Esophagus squamous epithelium (tissue), 4 donors: ENCODE results near the gene MEIS2.

ENCODE experiments used
- POLR2A ChIP-seq, 4 donors: fragments of 450-650 bp; IDR thresholded peaks; one replicate each; pipeline ENCODE4 v1.6.1; 2017; ENCODE audit warnings: antibody characterized with exemption in 4 of 4, mild to moderate bottlenecking in 4 of 4, moderate library complexity in 3 of 4
- TF ChIP-seq, protein P1 (sequence below), 6 experiments: fragments of 450-650 bp in 4 of 6; fragments of 200-600 bp in 2 of 6; sonication (generic) in 2 of 6; IDR thresholded peaks; one replicate each; pipeline ENCODE4 v1.5.1; 2016 to 2019; ENCODE audit warnings: antibody characterized with exemption in 6 of 6, mild to moderate bottlenecking in 4 of 6, moderate library complexity in 4 of 6

DNA sequence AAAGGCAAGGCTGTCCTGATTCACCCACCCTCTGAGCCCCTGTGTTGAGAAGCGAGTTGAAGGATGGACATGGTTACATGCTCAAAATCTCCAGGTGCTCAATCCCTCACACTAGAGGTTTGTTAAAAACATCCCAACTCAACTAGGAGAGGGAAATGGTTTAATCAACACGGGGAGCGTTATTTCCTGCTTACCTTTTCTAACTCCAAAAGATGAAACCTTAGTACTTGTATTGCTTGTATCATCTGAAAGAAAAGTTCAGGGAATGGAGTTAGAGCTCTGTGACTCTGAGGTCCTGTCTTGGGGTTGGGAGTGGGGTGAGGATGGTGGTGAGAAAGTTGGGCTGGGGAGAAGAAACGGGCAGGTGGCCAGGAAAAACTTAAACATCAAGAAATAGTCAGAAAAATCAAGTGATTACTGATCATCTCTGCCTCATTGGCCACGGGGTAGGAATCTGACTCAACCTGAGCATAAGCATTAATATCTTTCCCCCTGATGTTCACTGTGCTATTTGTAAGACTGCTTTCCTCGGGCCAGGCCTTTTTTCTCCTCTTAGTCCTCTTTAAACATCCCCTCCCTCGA, 5.9 kb downstream of the MEIS2 start:
- TF ChIP-seq, protein P1, sequence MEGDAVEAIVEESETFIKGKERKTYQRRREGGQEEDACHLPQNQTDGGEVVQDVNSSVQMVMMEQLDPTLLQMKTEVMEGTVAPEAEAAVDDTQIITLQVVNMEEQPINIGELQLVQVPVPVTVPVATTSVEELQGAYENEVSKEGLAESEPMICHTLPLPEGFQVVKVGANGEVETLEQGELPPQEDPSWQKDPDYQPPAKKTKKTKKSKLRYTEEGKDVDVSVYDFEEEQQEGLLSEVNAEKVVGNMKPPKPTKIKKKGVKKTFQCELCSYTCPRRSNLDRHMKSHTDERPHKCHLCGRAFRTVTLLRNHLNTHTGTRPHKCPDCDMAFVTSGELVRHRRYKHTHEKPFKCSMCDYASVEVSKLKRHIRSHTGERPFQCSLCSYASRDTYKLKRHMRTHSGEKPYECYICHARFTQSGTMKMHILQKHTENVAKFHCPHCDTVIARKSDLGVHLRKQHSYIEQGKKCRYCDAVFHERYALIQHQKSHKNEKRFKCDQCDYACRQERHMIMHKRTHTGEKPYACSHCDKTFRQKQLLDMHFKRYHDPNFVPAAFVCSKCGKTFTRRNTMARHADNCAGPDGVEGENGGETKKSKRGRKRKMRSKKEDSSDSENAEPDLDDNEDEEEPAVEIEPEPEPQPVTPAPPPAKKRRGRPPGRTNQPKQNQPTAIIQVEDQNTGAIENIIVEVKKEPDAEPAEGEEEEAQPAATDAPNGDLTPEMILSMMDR (IDR thresholded peaks at IDR 0.05): no peak
- TF ChIP-seq POLR2A (IDR thresholded peaks at IDR 0.05): no peak
